T-helper 2 cell (primary cell): Measurements from ENCODE around the gene BRSK2.

ENCODE experiments used
- DNase-seq, 5 experiments: peaks; one replicate each; pipeline versions ENCODE4 v3.0.0 to v3.0.0-alpha.2; 2012 to 2022

The BRSK2 gene

GRCh38 chr11:1454576-1454975 is 64.8 kb downstream of the BRSK2 start:
- no peak for DNase-seq

- DNase-seq: no peak
These were observed 65.5 kb downstream of the BRSK2 start for GRCh38 chr11:1455032-1455762.

GRCh38 chr11:1455763-1456060 is 66.0 kb downstream of the BRSK2 start:
- DNase-seq: no peak

GRCh38 chr11:1456176-1456575 is 66.4 kb downstream of the BRSK2 start:
- no peak for DNase-seq

GRCh38 chr11:1456596-1457325 is 67.0 kb downstream of the BRSK2 start:
- DNase-seq: no peak

- DNase-seq: no peak
These were observed 67.6 kb downstream of the BRSK2 start for GRCh38 chr11:1457326-1457680.

- DNase-seq: no peak
These were observed 68.1 kb downstream of the BRSK2 start for GRCh38 chr11:1457856-1458255.

- DNase-seq: no peak
These were observed 68.8 kb downstream of the BRSK2 start for GRCh38 chr11:1458340-1459218.

GRCh38 chr11:1459219-1459575 is 69.5 kb downstream of the BRSK2 start:
- no peak for DNase-seq

GRCh38 chr11:1459764-1460395 is 70.1 kb downstream of the BRSK2 start:
- DNase-seq: no peak

GRCh38 chr11:1460396-1460985 is 70.8 kb downstream of the BRSK2 start:
- DNase-seq: no peak

- no peak for DNase-seq
These were observed 71.5 kb downstream of the BRSK2 start for GRCh38 chr11:1460986-1461825.

GRCh38 chr11:1461826-1462697 is 72.3 kb downstream of the BRSK2 start:
- no peak for DNase-seq

GRCh38 chr11:1462698-1462975 is 72.9 kb downstream of the BRSK2 start:
- DNase-seq: no peak

- DNase-seq: no peak
These were observed 73.3 kb downstream of the BRSK2 start for GRCh38 chr11:1463056-1463455.

GRCh38 chr11:1466784-1467183 is 77.0 kb downstream of the BRSK2 start:
- no peak for DNase-seq

GRCh38 chr11:1467270-1467669 is 77.5 kb downstream of the BRSK2 start:
- no peak for DNase-seq

GRCh38 chr11:1468002-1468401 is 78.3 kb downstream of the BRSK2 start:
- no peak for DNase-seq

- DNase-seq: no peak
These were observed 78.8 kb downstream of the BRSK2 start for GRCh38 chr11:1468473-1469066.

- DNase-seq: no peak
These were observed 79.7 kb downstream of the BRSK2 start for GRCh38 chr11:1469287-1469910.
